CD4-positive, alpha-beta memory T cell (primary cell): ENCODE measurements around the gene ABCE1. TPM values are rescaled to one million over a fixed set of nuclear protein-coding genes. Genes with fewer than 3 reads are reported as not detected.
A peak's percentile ranks its signal among the peaks of the same experiment; 100 is the strongest.
"Not testable (repeated sequence)": the region's sequence is repeated elsewhere in the genome, so short reads cannot be mapped to it uniquely, and the experiment has no call there.

ENCODE experiments used
- CTCF ChIA-PET: fragments of 350-600 bp; sonication (Branson Sonifier 250); formaldehyde crosslinking; loops from one replicate; lab custom pipeline; 2021; ENCODE audit warnings: inconsistent platforms; ENCODE audit not compliant: partially characterized antibody; lab: Charles Lee
- POLR2A ChIA-PET: fragments of 350-600 bp; sonication (Branson Sonifier 250); formaldehyde crosslinking; loops from one replicate; lab custom pipeline; 2021; ENCODE audit not compliant: partially characterized antibody; lab: Charles Lee
- DNase-seq, 5 donors: peaks; one replicate each; pipeline versions ENCODE4 v3.0.0 to v3.0.0-alpha.2; 2020 to 2022; ENCODE audit warnings: mixed read lengths in 1 of 5
- H3K27ac ChIP-seq: one replicate; pipeline ENCODE4 v1.7.0; 2013; ENCODE audit warnings: low read depth, low read length
- H3K27me3 ChIP-seq: 2 replicates; pipeline ENCODE4 v1.7.0; 2013; ENCODE audit warnings: mild to moderate bottlenecking, low read length, moderate library complexity; ENCODE audit not compliant: insufficient read depth
- H3K36me3 ChIP-seq: 2 replicates; pipeline ENCODE4 v1.7.0; 2013; ENCODE audit warnings: mild to moderate bottlenecking, low read length, moderate library complexity; ENCODE audit not compliant: insufficient read depth
- H3K4me1 ChIP-seq: 2 replicates; pipeline ENCODE4 v1.7.0; 2013; ENCODE audit warnings: mild to moderate bottlenecking, low read length, moderate library complexity; ENCODE audit not compliant: insufficient read depth
- H3K4me3 ChIP-seq, 2 donors: one replicate each; pipeline ENCODE4 v1.7.0; 2013; ENCODE audit warnings: low read length in 2 of 2, mild to moderate bottlenecking in 1 of 2
- H3K9me3 ChIP-seq, 2 donors: one replicate each; pipeline ENCODE4 v1.7.0; 2013; ENCODE audit warnings: low read length in 2 of 2, control low read depth in 1 of 2; ENCODE audit not compliant: control insufficient read depth in 1 of 2
- H3K27ac Mint-ChIP-seq, 7 donors: one replicate each; pipeline ENCODE4 v1.8.0; 2020 to 2021; ENCODE audit warnings: mixed read lengths in 7 of 7, mild to moderate bottlenecking in 6 of 7, inconsistent platforms in 3 of 7, moderate library complexity in 3 of 7
- H3K27me3 Mint-ChIP-seq, 2 donors: one replicate each; pipeline ENCODE4 v1.8.0; 2020 to 2021; ENCODE audit warnings: mixed read lengths in 2 of 2
- H3K36me3 Mint-ChIP-seq, 2 donors: one replicate each; pipeline ENCODE4 v1.8.0; 2020 to 2021; ENCODE audit warnings: mixed read lengths in 2 of 2, inconsistent platforms in 1 of 2, mild to moderate bottlenecking in 1 of 2
- H3K4me1 Mint-ChIP-seq, 4 donors: one replicate each; pipeline ENCODE4 v1.8.0; 2020 to 2021; ENCODE audit warnings: mixed read lengths in 4 of 4, mild to moderate bottlenecking in 1 of 4
- H3K4me3 Mint-ChIP-seq, 8 donors: one replicate each; pipeline ENCODE4 v1.8.0; 2020 to 2021; ENCODE audit warnings: mixed read lengths in 8 of 8, mild to moderate bottlenecking in 7 of 8, moderate library complexity in 6 of 8, inconsistent platforms in 3 of 8
- H3K9me3 Mint-ChIP-seq, 8 donors: one replicate each; pipeline ENCODE4 v1.8.0; 2020 to 2021; ENCODE audit warnings: mixed read lengths in 8 of 8, mild to moderate bottlenecking in 5 of 8, inconsistent platforms in 3 of 8, moderate library complexity in 1 of 8
- intact Hi-C: fragments of 100-400 bp; cut with micrococcal nuclease; formaldehyde crosslinking; loops from one replicate; pipeline ENCODE4 v1.15.1; 2023
- polyA plus RNA-seq, 2 donors: library from polyadenylated mRNA; unstranded; fragments of 300-500 nt; fragmentation: Illumina TruSeq; gene quantifications; one replicate each; pipeline ENCODE4 v1.2.3, GENCODE V29; 2021
- total RNA-seq, 2 experiments: library from RNA; stranded (reverse); gene quantifications; one replicate each; pipeline ENCODE4 v1.2.3, GENCODE V29; 2021

Gene ABCE1
- total and polyA plus RNA-seq, 4 experiments from 2014 or later, result 63.8 to 71.4 (median 68.5) TPM

GRCh38 chr4:145130788-145131399 is 32.8 kb downstream of the ABCE1 start:
- Mint-ChIP-seq H3K4me3 (no peak overlapping the region), H3K36me3 (peaks cover 27 to 47% of the 10 kb centered on the region in 2 donors), H3K27me3 (no peaks in the 10 kb centered on the region), H3K4me1 (peaks cover 33 to 62% (median 46%) of the 10 kb centered on the region in 4 donors), H3K27ac (peak overlapping the region; percentile 30 to 80 (median 74)), H3K9me3 (no peaks in the 10 kb centered on the region)
- Histone ChIP-seq H3K36me3 (peaks cover 5% of the 10 kb centered on the region), H3K4me1 (peaks cover 36% of the 10 kb centered on the region), H3K27ac (no peak overlapping the region), H3K9me3 (no peaks in the 10 kb centered on the region), H3K27me3 (no peaks in the 10 kb centered on the region), H3K4me3 (no peak overlapping the region)
- DNase-seq, result no peak
- ChIA-PET CTCF (no interaction called here), POLR2A (no interaction called here)
- intact Hi-C loops, result loop anchor here (5.0 kb wide), 1 partner anchor 46 kb away; no protein-coding TSS in a partner anchor

GRCh38 chr4:145131848-145132247 is 33.7 kb downstream of the ABCE1 start:
- Histone ChIP-seq H3K27ac (no peak overlapping the region), H3K36me3 (no peaks in the 10 kb centered on the region), H3K4me1 (peaks cover 29% of the 10 kb centered on the region), H3K27me3 (no peaks in the 10 kb centered on the region), H3K9me3 (no peaks in the 10 kb centered on the region), H3K4me3 (no peak overlapping the region)
- Mint-ChIP-seq H3K4me1 (peaks cover 31 to 63% (median 42%) of the 10 kb centered on the region in 4 donors), H3K9me3 (no peaks in the 10 kb centered on the region), H3K4me3 (no peak overlapping the region), H3K27me3 (no peaks in the 10 kb centered on the region), H3K36me3 (peaks cover 22 to 37% of the 10 kb centered on the region in 2 donors), H3K27ac (peak overlapping the region in 5 of 7 donors; percentile 37 to 91 (median 65))
- CTCF ChIA-PET, result interaction anchor here (1.5 kb wide), 1 partner anchor 46 kb away, joined by 4 read pairs; no protein-coding TSS in a partner anchor
- intact Hi-C loops, result loop anchor here (5.0 kb wide), 1 partner anchor 45 kb away; no protein-coding TSS in a partner anchor
- no peak for DNase-seq
- POLR2A ChIA-PET, result no interaction called here

GRCh38 chr4:145132511-145133098 is 34.5 kb downstream of the ABCE1 start:
- peak overlapping the region; percentile 54 to 91 (median 89) for H3K27ac Mint-ChIP-seq
- Histone ChIP-seq H3K9me3 (no peaks in the 10 kb centered on the region), H3K27me3 (no peaks in the 10 kb centered on the region), H3K27ac (no peak overlapping the region), H3K36me3 (peaks cover 2% of the 10 kb centered on the region), H3K4me1 (peaks cover 29% of the 10 kb centered on the region), H3K4me3 (no peak overlapping the region)
- CTCF ChIA-PET, result interaction anchor here (1.5 kb wide), 1 partner anchor 45 kb away, joined by 4 read pairs; no protein-coding TSS in a partner anchor
- no peak for DNase-seq
- intact Hi-C loops, result loop anchor here (5.0 kb wide), 1 partner anchor 45 kb away; no protein-coding TSS in a partner anchor
- no peaks in the 10 kb centered on the region for H3K27me3 Mint-ChIP-seq
- peaks cover 32 to 67% (median 45%) of the 10 kb centered on the region in 4 donors for H3K4me1 Mint-ChIP-seq
- peak overlapping the region in 2 of 8 donors; percentile 0 to 2 for H3K4me3 Mint-ChIP-seq
- H3K36me3 Mint-ChIP-seq, result peaks cover 21 to 37% of the 10 kb centered on the region in 2 donors
- H3K9me3 Mint-ChIP-seq, result no peaks in the 10 kb centered on the region
- POLR2A ChIA-PET, result no interaction called here

GRCh38 chr4:145136219-145136618 is 38.1 kb downstream of the ABCE1 start:
- Mint-ChIP-seq H3K27ac (peak overlapping the region in 6 of 7 donors; percentile 5 to 80 (median 73)), H3K36me3 (peaks cover 35 to 45% of the 10 kb centered on the region in 2 donors), H3K4me3 (peak overlapping the region in 5 of 8 donors; percentile 30 to 81 (median 69)), H3K4me1 (peaks cover 21 to 57% (median 35%) of the 10 kb centered on the region in 4 donors)
- H3K27ac ChIP-seq, intact Hi-C loops, H3K27me3 ChIP-seq, CTCF ChIA-PET, H3K9me3 ChIP-seq, H3K27me3 Mint-ChIP-seq, H3K9me3 Mint-ChIP-seq, POLR2A ChIA-PET, H3K4me3 ChIP-seq: not testable (repeated sequence)
- peaks cover 32% of the 10 kb centered on the region for H3K36me3 ChIP-seq
- peaks cover 21% of the 10 kb centered on the region for H3K4me1 ChIP-seq
- peak in 3 of 5 donors; percentile 11 to 16 (median 11) for DNase-seq

DNA sequence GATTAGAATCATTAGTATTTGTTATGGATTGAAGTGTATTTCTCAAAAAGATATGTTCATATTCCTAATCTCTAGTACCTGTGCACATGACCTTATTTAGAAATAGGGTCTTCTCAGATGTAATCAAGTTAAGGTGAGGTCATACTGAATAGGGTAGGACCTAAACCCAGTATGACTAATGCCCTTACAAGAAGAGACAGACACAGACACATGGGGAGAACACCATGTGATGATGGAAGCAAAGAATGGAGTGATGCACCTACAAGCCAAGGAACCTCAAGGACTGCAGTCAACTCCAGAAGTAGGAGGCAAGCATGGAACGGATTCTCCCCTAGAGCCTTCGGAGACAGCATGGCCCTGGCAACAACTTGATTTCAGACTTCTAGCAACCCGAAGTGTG is 50.9 kb downstream of the ABCE1 start:
- H3K27ac ChIP-seq, result no peak overlapping the region
- DNase-seq, result no peak
- no peaks in the 10 kb centered on the region for H3K27me3 ChIP-seq
- peaks cover 61 to 76% of the 10 kb centered on the region in 2 donors for H3K36me3 Mint-ChIP-seq
- H3K4me1 Mint-ChIP-seq, result peaks cover 0 to 4% (median 0%) of the 10 kb centered on the region in 4 donors
- intact Hi-C loops, result no loop called here
- no peaks in the 10 kb centered on the region for H3K9me3 ChIP-seq
- no peaks in the 10 kb centered on the region for H3K9me3 Mint-ChIP-seq
- peaks cover 54% of the 10 kb centered on the region for H3K36me3 ChIP-seq
- H3K27ac Mint-ChIP-seq, result peak overlapping the region in 1 of 7 donors; percentile 79
- no peaks in the 10 kb centered on the region for H3K4me1 ChIP-seq
- ChIA-PET CTCF (no interaction called here), POLR2A (no interaction called here)
- H3K27me3 Mint-ChIP-seq, result no peaks in the 10 kb centered on the region
- H3K4me3 Mint-ChIP-seq, result no peak overlapping the region
- H3K4me3 ChIP-seq, result no peak overlapping the region

DNA sequence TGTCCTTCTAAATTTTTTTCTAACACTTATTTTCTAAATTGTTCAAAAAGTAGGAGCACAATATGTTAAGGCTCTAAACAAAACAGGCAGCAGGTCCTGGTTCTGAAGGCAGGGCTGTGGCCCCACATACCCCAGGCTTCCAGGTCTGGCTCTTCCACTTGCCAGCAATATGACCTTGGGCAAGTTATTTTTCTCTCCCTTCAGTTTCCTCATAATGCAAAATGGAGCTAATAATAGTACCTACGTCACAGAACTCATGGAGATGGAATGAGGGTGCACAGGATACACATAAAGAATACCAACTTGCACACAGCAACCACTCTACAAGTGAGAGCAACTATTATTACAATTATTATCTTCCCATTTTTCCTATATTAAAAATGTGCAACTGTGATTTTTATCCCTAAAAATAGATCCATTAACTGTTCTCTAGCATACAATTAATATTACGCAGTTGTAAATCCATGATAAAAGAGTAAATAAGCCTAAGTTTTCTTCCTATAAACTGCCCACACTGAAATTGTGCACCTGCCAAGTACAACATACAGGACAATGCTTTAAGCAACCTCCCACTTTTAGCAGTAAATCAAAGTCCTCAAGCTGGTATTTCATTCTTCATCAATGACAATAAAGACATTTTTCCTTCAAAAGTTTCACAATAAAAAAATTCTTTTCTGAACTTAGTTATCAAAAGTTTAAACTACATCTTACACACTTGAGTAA is 55.2 kb downstream of the ABCE1 start:
- Histone ChIP-seq H3K36me3 (peaks cover 32% of the 10 kb centered on the region), H3K4me3 (no peak overlapping the region), H3K4me1 (no peaks in the 10 kb centered on the region), H3K27ac (no peak overlapping the region), H3K9me3 (no peaks in the 10 kb centered on the region), H3K27me3 (no peaks in the 10 kb centered on the region)
- Mint-ChIP-seq H3K36me3 (peaks cover 51 to 76% of the 10 kb centered on the region in 2 donors), H3K27me3 (no peaks in the 10 kb centered on the region), H3K4me3 (no peak overlapping the region), H3K9me3 (no peaks in the 10 kb centered on the region), H3K27ac (peak overlapping the region in 2 of 7 donors; percentile 26 to 35), H3K4me1 (peaks cover 0 to 10% (median 3%) of the 10 kb centered on the region in 4 donors)
- ChIA-PET POLR2A (no interaction called here), CTCF (interaction anchor here (0.8 to 2.0 kb wide), 2 partner anchors 8 to 14 kb away, joined by 3 to 6 read pairs; no protein-coding TSS in a partner anchor)
- intact Hi-C loops, result no loop called here
- DNase-seq, result no peak
